Activated CD8-positive, alpha-beta T cell treated with anti-CD3 and anti-CD28 coated beads for 36 hours (primary cell): ENCODE data around the gene BCL2L1. TPM values are rescaled to one million over a fixed set of nuclear protein-coding genes. Genes with fewer than 3 reads are reported as not detected.

ENCODE experiments used
- ATAC-seq: fragments of 200-7000 bp; cut with Tn5 transposase; one replicate; pipeline ENCODE4 v1.10.0; 2021; ENCODE audit warnings: mild to moderate bottlenecking, moderate library complexity
- CTCF ChIA-PET: fragments of 350-600 bp; sonication (Branson Sonifier 250); formaldehyde crosslinking; loops from one replicate; lab custom pipeline; 2021; ENCODE audit warnings: antibody characterized with exemption; lab: Charles Lee
- POLR2A ChIA-PET: fragments of 350-600 bp; sonication (Branson Sonifier 250); formaldehyde crosslinking; loops from one replicate; lab custom pipeline; 2021; ENCODE audit warnings: antibody characterized with exemption; lab: Charles Lee
- DNase-seq: peaks from one replicate; pipeline ENCODE4 v3.0.0-alpha.2; 2020
- H3K27ac Mint-ChIP-seq: one replicate; pipeline ENCODE4 v1.8.0; 2021; ENCODE audit warnings: mild to moderate bottlenecking, mixed read lengths
- H3K27me3 Mint-ChIP-seq: one replicate; pipeline ENCODE4 v1.8.0; 2021; ENCODE audit warnings: mixed read lengths
- H3K36me3 Mint-ChIP-seq: one replicate; pipeline ENCODE4 v1.8.0; 2021; ENCODE audit warnings: low read depth, mixed read lengths
- H3K4me1 Mint-ChIP-seq: one replicate; pipeline ENCODE4 v1.8.0; 2021; ENCODE audit warnings: low read depth, mixed read lengths
- H3K4me3 Mint-ChIP-seq: one replicate; pipeline ENCODE4 v1.8.0; 2021; ENCODE audit warnings: mild to moderate bottlenecking, moderate library complexity, mixed read lengths
- H3K9me3 Mint-ChIP-seq: one replicate; pipeline ENCODE4 v1.8.0; 2021; ENCODE audit warnings: mixed read lengths
- intact Hi-C: fragments of 100-400 bp; cut with micrococcal nuclease; formaldehyde crosslinking; loops from one replicate; pipeline ENCODE4 v1.10.0; 2022
- total RNA-seq, 2 experiments: library from RNA; stranded (reverse); gene quantifications; one replicate each; pipeline ENCODE4 v1.2.3, GENCODE V29; 2021
- TF ChIP-seq, protein P1 (sequence below): fragments of 200-600 bp; IDR thresholded peaks from one replicate; pipeline ENCODE4 v1.8.0; 2022; ENCODE audit warnings: antibody characterized with exemption, mild to moderate bottlenecking

The BCL2L1 gene
- total RNA-seq, 2 experiments from 2014 or later: 182 TPM

DNA sequence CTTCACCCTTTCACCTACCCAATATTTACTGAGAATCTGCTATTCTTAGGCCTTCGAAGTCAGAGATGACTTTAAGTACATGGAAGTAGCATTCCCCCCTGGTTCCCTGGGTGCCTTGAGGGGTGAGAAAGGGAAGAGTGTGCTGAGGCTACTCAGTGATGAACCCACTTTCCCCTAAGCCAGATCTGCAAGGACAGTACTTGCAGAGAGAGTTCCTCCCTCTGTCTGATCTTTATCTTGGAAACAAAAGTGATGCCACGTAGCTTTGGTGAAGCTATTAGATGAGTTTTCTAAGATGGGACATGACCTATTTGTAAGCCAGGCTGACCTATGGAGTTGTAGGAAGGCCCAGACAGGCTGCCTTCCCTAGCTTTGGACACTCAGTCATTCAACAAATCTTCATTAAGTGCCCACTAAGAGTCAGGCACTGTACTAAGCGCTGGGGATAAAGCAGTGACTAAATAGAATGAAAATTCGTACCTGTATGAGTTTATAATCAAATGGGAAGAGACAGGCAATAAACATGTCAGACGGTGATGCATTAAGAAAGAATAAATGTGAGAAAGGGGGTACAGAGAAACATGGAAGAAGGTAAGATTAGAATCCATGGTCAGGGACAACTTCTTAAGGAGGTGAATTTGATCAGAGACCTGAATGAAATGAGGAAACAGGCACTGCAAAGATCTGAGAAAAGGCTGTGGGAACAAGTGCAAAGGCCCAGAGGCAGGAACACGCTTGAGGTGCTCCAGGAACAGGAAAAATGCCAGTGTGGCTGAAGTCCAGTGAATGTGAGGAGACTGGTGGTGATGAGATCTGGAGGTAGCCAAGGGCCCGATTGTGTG is 42.2 kb downstream of the BCL2L1 start:
- Mint-ChIP-seq H3K36me3 (peaks cover 81% of the 10 kb centered on the region), H3K27ac (peak overlapping the region; percentile 50), H3K9me3 (no peaks in the 10 kb centered on the region), H3K4me3 (no peak overlapping the region), H3K4me1 (peaks cover 89% of the 10 kb centered on the region), H3K27me3 (no peaks in the 10 kb centered on the region)
- TF ChIP-seq, protein P1, sequence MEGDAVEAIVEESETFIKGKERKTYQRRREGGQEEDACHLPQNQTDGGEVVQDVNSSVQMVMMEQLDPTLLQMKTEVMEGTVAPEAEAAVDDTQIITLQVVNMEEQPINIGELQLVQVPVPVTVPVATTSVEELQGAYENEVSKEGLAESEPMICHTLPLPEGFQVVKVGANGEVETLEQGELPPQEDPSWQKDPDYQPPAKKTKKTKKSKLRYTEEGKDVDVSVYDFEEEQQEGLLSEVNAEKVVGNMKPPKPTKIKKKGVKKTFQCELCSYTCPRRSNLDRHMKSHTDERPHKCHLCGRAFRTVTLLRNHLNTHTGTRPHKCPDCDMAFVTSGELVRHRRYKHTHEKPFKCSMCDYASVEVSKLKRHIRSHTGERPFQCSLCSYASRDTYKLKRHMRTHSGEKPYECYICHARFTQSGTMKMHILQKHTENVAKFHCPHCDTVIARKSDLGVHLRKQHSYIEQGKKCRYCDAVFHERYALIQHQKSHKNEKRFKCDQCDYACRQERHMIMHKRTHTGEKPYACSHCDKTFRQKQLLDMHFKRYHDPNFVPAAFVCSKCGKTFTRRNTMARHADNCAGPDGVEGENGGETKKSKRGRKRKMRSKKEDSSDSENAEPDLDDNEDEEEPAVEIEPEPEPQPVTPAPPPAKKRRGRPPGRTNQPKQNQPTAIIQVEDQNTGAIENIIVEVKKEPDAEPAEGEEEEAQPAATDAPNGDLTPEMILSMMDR: no peak
- intact Hi-C loops: no loop called here
- DNase-seq: no peak
- ChIA-PET CTCF (interaction anchor here (1.0 to 1.5 kb wide), 5 partner anchors 11 to 47 kb away, joined by 3 to 8 read pairs (median 5); no protein-coding TSS in a partner anchor), POLR2A (interaction anchor here (1.4 kb wide), 1 partner anchor 11 kb away, joined by 3 read pairs; no protein-coding TSS in a partner anchor)
- no peak for ATAC-seq

- ChIA-PET POLR2A (interaction anchor here (0.8 to 1.5 kb wide), 6 partner anchors 12 to 61 kb away, joined by 3 to 6 read pairs (median 3); no protein-coding TSS in a partner anchor), CTCF (interaction anchor here (1.0 to 1.5 kb wide), 5 partner anchors 12 to 46 kb away, joined by 3 to 8 read pairs (median 5); no protein-coding TSS in a partner anchor)
- TF ChIP-seq, protein P1: no peak
- ATAC-seq: no peak
- no peak for DNase-seq
- Mint-ChIP-seq H3K27ac (peak overlapping the region; percentile 97), H3K4me1 (peaks cover 88% of the 10 kb centered on the region), H3K27me3 (no peaks in the 10 kb centered on the region), H3K9me3 (no peaks in the 10 kb centered on the region), H3K36me3 (peaks cover 83% of the 10 kb centered on the region), H3K4me3 (no peak overlapping the region)
- intact Hi-C loops: no loop called here
These were observed 43.0 kb downstream of the BCL2L1 start for GRCh38 chr20:31679357-31680285.

GRCh38 chr20:31678389-31679356 is 44.0 kb downstream of the BCL2L1 start:
- peak; percentile 1 for DNase-seq
- no peaks in the 10 kb centered on the region for H3K27me3 Mint-ChIP-seq
- H3K36me3 Mint-ChIP-seq: peaks cover 83% of the 10 kb centered on the region
- no peak for ATAC-seq
- H3K4me3 Mint-ChIP-seq: no peak overlapping the region
- TF ChIP-seq, protein P1: no peak
- intact Hi-C loops: no loop called here
- ChIA-PET POLR2A (interaction anchor here (0.8 to 5.6 kb wide), 7 partner anchors 13 to 62 kb away, joined by 3 to 107 read pairs (median 3); partner anchors contain the start of gene BCL2L1), CTCF (interaction anchor here (1.4 to 11.1 kb wide), 4 partner anchors 14 to 45 kb away, joined by 3 to 131 read pairs (median 36); partner anchors contain the start of gene BCL2L1)
- peak overlapping the region; percentile 97 for H3K27ac Mint-ChIP-seq
- no peaks in the 10 kb centered on the region for H3K9me3 Mint-ChIP-seq
- peaks cover 87% of the 10 kb centered on the region for H3K4me1 Mint-ChIP-seq

GRCh38 chr20:31677553-31678260 is 45.0 kb downstream of the BCL2L1 start:
- intact Hi-C loops: no loop called here
- POLR2A ChIA-PET: interaction anchor here (0.7 to 5.6 kb wide), 4 partner anchors 8 to 43 kb away, joined by 3 to 107 read pairs (median 6); partner anchors contain the start of gene BCL2L1
- CTCF ChIA-PET: interaction anchor here (1.4 to 11.1 kb wide), 3 partner anchors 13 to 43 kb away, joined by 3 to 131 read pairs (median 64); partner anchors contain the start of gene BCL2L1
- H3K9me3 Mint-ChIP-seq: no peaks in the 10 kb centered on the region
- DNase-seq (peak; percentile 3), ATAC-seq (no peak)
- H3K4me1 Mint-ChIP-seq: peaks cover 84% of the 10 kb centered on the region
- H3K36me3 Mint-ChIP-seq: peaks cover 84% of the 10 kb centered on the region
- H3K27ac Mint-ChIP-seq: peak overlapping the region; percentile 97
- H3K27me3 Mint-ChIP-seq: no peaks in the 10 kb centered on the region
- TF ChIP-seq, protein P1: no peak
- H3K4me3 Mint-ChIP-seq: peak overlapping the region; percentile 35
